ENCODE results near the gene SMIM43. TPM values are rescaled to one million over a fixed set of nuclear protein-coding genes. Genes with fewer than 3 reads are reported as not detected.

The SMIM43 gene
- total and polyA plus RNA-seq, 2 of the 8 experiments (the other 6 are each of a cell fraction or from before 2014, with no cell fraction given) = 0.50 to 0.94 TPM

GRCh38 chr4:121789455-121789854 lies 24.5 kb upstream of the SMIM43 start:
- H3K79me1 ChIP-seq (ENCODE audit: low read depth, low read length) = no peaks in the 10 kb centered on the region
- H4K5ac ChIP-seq (ENCODE audit: insufficient read length, low read depth, low read length) = no peak overlapping the region
- no peak overlapping the region for H3K27ac ChIP-seq (ENCODE audit: low read depth, low read length)
- POLR2A ChIA-PET (ENCODE audit: partially characterized antibody) = interaction anchor here (1.3 to 1.8 kb wide), 2 partner anchors 12 to 24 kb away, joined by 4 to 6 read pairs; partner anchors contain the start of gene EXOSC9
- FAIRE-seq = no peak
- no peak overlapping the region for H3K14ac ChIP-seq (ENCODE audit: insufficient read length)
- H3K9ac ChIP-seq (replicated peaks in 1 of 4; ENCODE audit: extremely low read depth in 1 of 4, low read depth in 3 of 4, low read length in 3 of 4) = no peak overlapping the region
- H3K4me1 ChIP-seq (replicated peaks in 1 of 4; ENCODE audit: control insufficient read depth in 3 of 4, insufficient read depth in 4 of 4, low read length in 3 of 4) = peaks cover 0 to 5% (median 0%) of the 10 kb centered on the region in 4 experiments; a peak in 2 of 7 replicates
- no peak overlapping the region for H3K23ac ChIP-seq (ENCODE audit: insufficient read length)
- no peaks in the 10 kb centered on the region for H3K9me3 ChIP-seq (ENCODE audit: insufficient read depth in 2 of 2, low read depth in 1 of 2, low read length in 1 of 2)
- no peak overlapping the region for H2BK20ac ChIP-seq (ENCODE audit: low read length)
- no peak overlapping the region for H2BK120ac ChIP-seq (replicated peaks; ENCODE audit: low read depth, low read length)
- no peak overlapping the region for H3K4ac ChIP-seq (replicated peaks; ENCODE audit: insufficient read length, low read depth, low read length)
- H2BK12ac ChIP-seq (ENCODE audit: low read depth, low read length) = no peak overlapping the region
- H2BK15ac ChIP-seq (ENCODE audit: low read length) = no peak overlapping the region
- H2AFZ ChIP-seq (ENCODE audit: low read length) = no peak overlapping the region
- DNase-seq (ENCODE audit: low read depth in 1 of 2, low spot score in 2 of 2) = no peak
- TF ChIP-seq RXRA (IDR thresholded peaks at IDR 0.05; ENCODE audit: insufficient read depth, low read depth, low read length) (no peak), JUN (IDR thresholded peaks at IDR 0.05; ENCODE audit: low read depth, low read length) (no peak), BCL11A (IDR thresholded peaks at IDR 0.05; ENCODE audit: low read depth in 2 of 2, low read length in 2 of 2) (no peak), CHD1 (IDR thresholded peaks at IDR 0.05; ENCODE audit: low read depth, low read length) (no peak), ASH2L (IDR thresholded peaks at IDR 0.05; ENCODE audit: low read length) (no peak)
- H3K56ac ChIP-seq (replicated peaks; ENCODE audit: insufficient read length, low read depth, low read length) = no peak overlapping the region
- no peak overlapping the region for H2BK5ac ChIP-seq (ENCODE audit: low read depth, low read length)
- no peaks in the 10 kb centered on the region for H3K36me3 ChIP-seq (ENCODE audit: control insufficient read depth in 2 of 4, insufficient read depth in 4 of 4, low read length in 3 of 4)
- H4K8ac ChIP-seq (ENCODE audit: extremely low read depth, insufficient read depth, low read length) = no peak overlapping the region
- 100% methylated on average over 1 of the region's 1 CpG; no CpG with 5 or more reads in 1 of the 2 experiments for WGBS, 2 experiments (ENCODE audit: extremely low coverage in 1 of 2, insufficient coverage in 1 of 2, insufficient read length in 1 of 2, insufficient replicate concordance in 2 of 2, low coverage in 1 of 2, low lambda C conversion rate in 2 of 2, missing lambda C conversion rate in 1 of 2)
- no peaks in the 10 kb centered on the region for H4K20me1 ChIP-seq (replicated peaks in 1 of 2; ENCODE audit: control insufficient read depth in 1 of 2, insufficient read depth in 2 of 2, low read length in 2 of 2)
- H2AK5ac ChIP-seq (ENCODE audit: low read depth, low read length) = no peak overlapping the region
- no peak overlapping the region for H3K4me2 ChIP-seq (ENCODE audit: insufficient read depth in 1 of 2, low read depth in 2 of 2, low read length in 2 of 2)
- CTCF ChIA-PET (ENCODE audit: partially characterized antibody) = interaction anchor here (0.9 to 1.0 kb wide), 2 partner anchors 23 to 104 kb away, joined by 3 read pairs; no protein-coding TSS in a partner anchor
- no peak overlapping the region for H3K4me3 ChIP-seq (ENCODE audit: extremely low read depth in 1 of 4, insufficient read depth in 2 of 4, low read depth in 3 of 4, low read length in 4 of 4)
- no peak overlapping the region for H4K91ac ChIP-seq (replicated peaks; ENCODE audit: insufficient read length, low read length)
- peaks cover 2% of the 10 kb centered on the region; the same call in 1 of the 2 replicates for H3K23me2 ChIP-seq (ENCODE audit: low read depth, low read length)
- H3K79me2 ChIP-seq (ENCODE audit: control insufficient read depth in 1 of 2, insufficient read depth in 2 of 2, low read length in 2 of 2) = no peaks in the 10 kb centered on the region
- no peak overlapping the region for H3K18ac ChIP-seq (ENCODE audit: extremely low read depth, low read length)
- peaks cover 0 to 1% (median 0%) of the 10 kb centered on the region in 4 experiments; a peak in 1 of 7 replicates for H3K27me3 ChIP-seq (replicated peaks in 1 of 4; ENCODE audit: control insufficient read depth in 3 of 4, extremely low read depth in 1 of 4, insufficient read depth in 3 of 4, low read length in 3 of 4)

All from H1 (cell line).